NCI-H2227 (cell line): Measurements from ENCODE around the gene KRTAP10-5.
"Not testable (repeated sequence)": the region's sequence is repeated elsewhere in the genome, so short reads cannot be mapped to it uniquely, and the experiment has no call there.

Experiments used
- DNase-seq: peaks from one replicate; lab custom pipeline; 2025; ENCODE audit not compliant: unreplicated experiment; lab: John Stamatoyannopoulos, UW

Gene KRTAP10-5

GRCh38 chr21:44571844-44572782, 8.3 kb downstream of the KRTAP10-5 start:
- no peak for DNase-seq

GRCh38 chr21:44571296-44571695, 9.1 kb downstream of the KRTAP10-5 start:
- no peak for DNase-seq

- DNase-seq: no peak
These were observed 10.4 kb downstream of the KRTAP10-5 start for GRCh38 chr21:44569861-44570517.

- no peak for DNase-seq
These were observed 11.5 kb downstream of the KRTAP10-5 start for GRCh38 chr21:44568667-44569556.

GRCh38 chr21:44568261-44568660, 12.1 kb downstream of the KRTAP10-5 start:
- no peak for DNase-seq

- no peak for DNase-seq
These were observed 12.8 kb downstream of the KRTAP10-5 start for GRCh38 chr21:44567481-44568171.

- DNase-seq: no peak
These were observed 14.0 kb downstream of the KRTAP10-5 start for GRCh38 chr21:44566403-44566802.

GRCh38 chr21:44564886-44565598, 15.4 kb downstream of the KRTAP10-5 start:
- no peak for DNase-seq

GRCh38 chr21:44564099-44564498, 16.3 kb downstream of the KRTAP10-5 start:
- DNase-seq: no peak

- DNase-seq: no peak
These were observed 21.7 kb downstream of the KRTAP10-5 start, which contains the start of gene KRTAP10-3 for GRCh38 chr21:44558695-44559094. TSS of gene KRTAP10-3 (minus strand) at chr21:44558795. CDS start at chr21:44558715, 80 bp downstream.

- DNase-seq: not testable (repeated sequence)
These were observed 22.1 kb downstream of the KRTAP10-5 start for GRCh38 chr21:44558329-44558675.

- DNase-seq: no peak
These were observed 22.7 kb downstream of the KRTAP10-5 start for GRCh38 chr21:44557491-44558328.

GRCh38 chr21:44556879-44557278, 23.5 kb downstream of the KRTAP10-5 start:
- no peak for DNase-seq

- no peak for DNase-seq
These were observed 25.1 kb downstream of the KRTAP10-5 start for GRCh38 chr21:44555200-44555875.

GRCh38 chr21:44552681-44553080, 27.7 kb downstream of the KRTAP10-5 start:
- no peak for DNase-seq

GRCh38 chr21:44552136-44552535, 28.3 kb downstream of the KRTAP10-5 start:
- DNase-seq: no peak

- DNase-seq: peak; percentile 77
These were observed 29.0 kb downstream of the KRTAP10-5 start, which contains the start of gene KRTAP10-2 for GRCh38 chr21:44551340-44551961. TSS of gene KRTAP10-2 (minus strand) at chr21:44551505. CDS start at chr21:44551458, 47 bp downstream.

- no peak for DNase-seq
These were observed 29.6 kb downstream of the KRTAP10-5 start for GRCh38 chr21:44550807-44551206.
